ENCODE results near the gene CSNK2A3.

GRCh38 chr11:11370255-11370961 is 17.4 kb upstream of the CSNK2A3 start:
- no peak for TF ChIP-seq POLR2A (IDR thresholded peaks at IDR 0.05)
- TF ChIP-seq, protein P1, sequence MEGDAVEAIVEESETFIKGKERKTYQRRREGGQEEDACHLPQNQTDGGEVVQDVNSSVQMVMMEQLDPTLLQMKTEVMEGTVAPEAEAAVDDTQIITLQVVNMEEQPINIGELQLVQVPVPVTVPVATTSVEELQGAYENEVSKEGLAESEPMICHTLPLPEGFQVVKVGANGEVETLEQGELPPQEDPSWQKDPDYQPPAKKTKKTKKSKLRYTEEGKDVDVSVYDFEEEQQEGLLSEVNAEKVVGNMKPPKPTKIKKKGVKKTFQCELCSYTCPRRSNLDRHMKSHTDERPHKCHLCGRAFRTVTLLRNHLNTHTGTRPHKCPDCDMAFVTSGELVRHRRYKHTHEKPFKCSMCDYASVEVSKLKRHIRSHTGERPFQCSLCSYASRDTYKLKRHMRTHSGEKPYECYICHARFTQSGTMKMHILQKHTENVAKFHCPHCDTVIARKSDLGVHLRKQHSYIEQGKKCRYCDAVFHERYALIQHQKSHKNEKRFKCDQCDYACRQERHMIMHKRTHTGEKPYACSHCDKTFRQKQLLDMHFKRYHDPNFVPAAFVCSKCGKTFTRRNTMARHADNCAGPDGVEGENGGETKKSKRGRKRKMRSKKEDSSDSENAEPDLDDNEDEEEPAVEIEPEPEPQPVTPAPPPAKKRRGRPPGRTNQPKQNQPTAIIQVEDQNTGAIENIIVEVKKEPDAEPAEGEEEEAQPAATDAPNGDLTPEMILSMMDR (IDR thresholded peaks at IDR 0.05), result no peak

Data from breast epithelium (tissue), 3 donors.